HCT116 (cell line): Measurements from ENCODE around the gene PLA1A.

ENCODE experiments used
- ATF3 ChIP-seq: IDR thresholded peaks from 2 replicates; pipeline ENCODE4 v1.6.1; 2012
- CBX3 ChIP-seq: IDR thresholded peaks from 2 replicates; pipeline ENCODE4 v1.6.1; 2012; ENCODE audit warnings: low read depth
- EGR1 ChIP-seq: IDR thresholded peaks from 2 replicates; pipeline ENCODE4 v1.6.1; 2012; ENCODE audit warnings: low read depth
- EZH2 ChIP-seq: fragments of 200-600 bp; sonication (generic); IDR thresholded peaks from 2 replicates; pipeline ENCODE4 v1.6.1; 2017; ENCODE audit warnings: antibody characterized with exemption, mixed run types
- EZH2phosphoT487 ChIP-seq: fragments of 200-600 bp; IDR thresholded peaks from 2 replicates; pipeline ENCODE4 v1.6.1; 2018; ENCODE audit warnings: antibody characterized with exemption, borderline replicate concordance
- POLR2A ChIP-seq: IDR thresholded peaks from 2 replicates; pipeline ENCODE4 v1.7.0; 2011; ENCODE audit warnings: borderline replicate concordance; ENCODE audit not compliant: insufficient read depth, insufficient read length; ENCODE audit errors: extremely low read depth
- POLR2AphosphoS5 ChIP-seq: IDR thresholded peaks from 2 replicates; pipeline ENCODE4 v1.6.1; 2011; ENCODE audit warnings: mild to moderate bottlenecking, low read depth, low read length, moderate library complexity
- SIN3A ChIP-seq: IDR thresholded peaks from 2 replicates; pipeline ENCODE4 v1.6.1; 2012; ENCODE audit warnings: low read depth
- SRF ChIP-seq: IDR thresholded peaks from 2 replicates; pipeline ENCODE4 v1.6.1; 2012; ENCODE audit warnings: low read depth
- TCF7L2 ChIP-seq: IDR thresholded peaks from 2 replicates; pipeline ENCODE4 v1.7.0; 2011; ENCODE audit warnings: borderline replicate concordance, inconsistent platforms; ENCODE audit not compliant: insufficient read depth, insufficient read length; ENCODE audit errors: extremely low read depth
- TF ChIP-seq, protein P1 (sequence below), 3 experiments: fragments of 200-600 bp in 1 of 3; sonication (generic) in 1 of 3; IDR thresholded peaks in 2 of 3; conservative IDR thresholded peaks in 1 of 3; 2 replicates each; pipeline ENCODE4 v1.5.1; 2012 to 2017; ENCODE audit warnings: low read depth in 2 of 3, low read length in 2 of 3, antibody characterized with exemption in 1 of 3, borderline replicate concordance in 1 of 3, control low read depth in 1 of 3, mild to moderate bottlenecking in 1 of 3, mixed read lengths in 1 of 3, mixed run types in 1 of 3, moderate library complexity in 1 of 3; ENCODE audit not compliant: insufficient read depth in 1 of 3
- TF ChIP-seq, protein P2 (sequence below): IDR thresholded peaks from 2 replicates; pipeline ENCODE4 v1.6.1; 2012

- TF ChIP-seq, protein P1, sequence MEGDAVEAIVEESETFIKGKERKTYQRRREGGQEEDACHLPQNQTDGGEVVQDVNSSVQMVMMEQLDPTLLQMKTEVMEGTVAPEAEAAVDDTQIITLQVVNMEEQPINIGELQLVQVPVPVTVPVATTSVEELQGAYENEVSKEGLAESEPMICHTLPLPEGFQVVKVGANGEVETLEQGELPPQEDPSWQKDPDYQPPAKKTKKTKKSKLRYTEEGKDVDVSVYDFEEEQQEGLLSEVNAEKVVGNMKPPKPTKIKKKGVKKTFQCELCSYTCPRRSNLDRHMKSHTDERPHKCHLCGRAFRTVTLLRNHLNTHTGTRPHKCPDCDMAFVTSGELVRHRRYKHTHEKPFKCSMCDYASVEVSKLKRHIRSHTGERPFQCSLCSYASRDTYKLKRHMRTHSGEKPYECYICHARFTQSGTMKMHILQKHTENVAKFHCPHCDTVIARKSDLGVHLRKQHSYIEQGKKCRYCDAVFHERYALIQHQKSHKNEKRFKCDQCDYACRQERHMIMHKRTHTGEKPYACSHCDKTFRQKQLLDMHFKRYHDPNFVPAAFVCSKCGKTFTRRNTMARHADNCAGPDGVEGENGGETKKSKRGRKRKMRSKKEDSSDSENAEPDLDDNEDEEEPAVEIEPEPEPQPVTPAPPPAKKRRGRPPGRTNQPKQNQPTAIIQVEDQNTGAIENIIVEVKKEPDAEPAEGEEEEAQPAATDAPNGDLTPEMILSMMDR (IDR thresholded peaks at IDR 0.05 in 2 of 3, conservative IDR thresholded peaks at IDR 0.05 in 1 of 3; ENCODE audit: borderline replicate concordance in 1 of 3, insufficient read depth in 1 of 3, low read depth in 2 of 3, low read length in 2 of 3) = no peak
- no peak for TF ChIP-seq POLR2A
- no peak for TF ChIP-seq POLR2AphosphoS5
- TF ChIP-seq SIN3A = no peak
- no peak for TF ChIP-seq SRF
- TF ChIP-seq TCF7L2 = no peak
- TF ChIP-seq EGR1 = no peak
- no peak for TF ChIP-seq ATF3
- TF ChIP-seq EZH2phosphoT487 = no peak
- TF ChIP-seq EZH2 = no peak
- TF ChIP-seq, protein P2, sequence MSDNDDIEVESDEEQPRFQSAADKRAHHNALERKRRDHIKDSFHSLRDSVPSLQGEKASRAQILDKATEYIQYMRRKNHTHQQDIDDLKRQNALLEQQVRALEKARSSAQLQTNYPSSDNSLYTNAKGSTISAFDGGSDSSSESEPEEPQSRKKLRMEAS = no peak
- TF ChIP-seq CBX3 = no peak
Measured at GRCh38 chr3:119652306-119653033, 54.8 kb downstream of the PLA1A start.
